Neutrophil (primary cell): ENCODE measurements around the gene ADGRF3.
"Not testable (repeated sequence)": the region's sequence is repeated elsewhere in the genome, so short reads cannot be mapped to it uniquely, and the experiment has no call there.

Experiments used
- H3K27ac ChIP-seq: fragments of 200-600 bp; sonication (generic); 2 replicates; pipeline ENCODE4 v1.5.1; 2016; ENCODE audit warnings: mild to moderate bottlenecking, moderate library complexity
- H3K27me3 ChIP-seq: fragments of 200-600 bp; sonication (generic); 2 replicates; pipeline ENCODE4 v1.6.0; 2016; ENCODE audit warnings: mild to moderate bottlenecking
- H3K36me3 ChIP-seq: fragments of 200-600 bp; sonication (generic); 2 replicates; pipeline ENCODE4 v1.5.1; 2017
- H3K4me1 ChIP-seq, 2 experiments: fragments of 200-600 bp in 1 of 2; sonication (generic) in 1 of 2; 1 replicate in 1 of 2; 2 replicates in 1 of 2; pipeline versions ENCODE4 v1.5.1 to v1.6.1; 2013 to 2016; ENCODE audit warnings: low read depth in 1 of 2, low read length in 1 of 2, mild to moderate bottlenecking in 1 of 2, moderate library complexity in 1 of 2; ENCODE audit not compliant: control insufficient read depth in 1 of 2, insufficient read depth in 1 of 2
- H3K4me3 ChIP-seq, 2 experiments: fragments of 200-600 bp in 1 of 2; sonication (generic) in 1 of 2; 1 replicate in 1 of 2; 2 replicates in 1 of 2; pipeline ENCODE4 v1.5.1; 2013 to 2016; ENCODE audit warnings: low read depth in 1 of 2, low read length in 1 of 2, mild to moderate bottlenecking in 1 of 2, moderate library complexity in 1 of 2
- H3K9me3 ChIP-seq: fragments of 200-600 bp; sonication (generic); 2 replicates; pipeline ENCODE4 v1.5.1; 2016
- CTCF ChIP-seq: fragments of 200-600 bp; sonication (generic); IDR thresholded peaks from 2 replicates; pipeline ENCODE4 v1.5.1; 2016; ENCODE audit warnings: antibody characterized with exemption

Gene ADGRF3

GRCh38 chr2:26355038-26355995 is 8.7 kb upstream of the ADGRF3 start:
- Histone ChIP-seq H3K9me3 (no peaks in the 10 kb centered on the region), H3K27ac (no peak overlapping the region), H3K27me3 (no peaks in the 10 kb centered on the region), H3K4me3 (no peak overlapping the region), H3K36me3 (no peaks in the 10 kb centered on the region), H3K4me1 (no peaks in the 10 kb centered on the region)
- no peak for TF ChIP-seq CTCF

GRCh38 chr2:26354469-26354868 is 7.9 kb upstream of the ADGRF3 start:
- H3K4me1 ChIP-seq, H3K9me3 ChIP-seq, H3K4me3 ChIP-seq, H3K27ac ChIP-seq, H3K36me3 ChIP-seq, H3K27me3 ChIP-seq: not testable (repeated sequence)

- Histone ChIP-seq H3K27me3 (no peaks in the 10 kb centered on the region), H3K4me1 (peaks cover 5% of the 10 kb centered on the region in 2 experiments), H3K9me3 (no peaks in the 10 kb centered on the region), H3K27ac (no peak overlapping the region), H3K4me3 (no peak overlapping the region), H3K36me3 (no peaks in the 10 kb centered on the region)
- no peak for TF ChIP-seq CTCF
Measured at GRCh38 chr2:26352892-26353291, 6.3 kb upstream of the ADGRF3 start.

- Histone ChIP-seq H3K36me3 (no peaks in the 10 kb centered on the region), H3K4me3 (no peak overlapping the region), H3K4me1 (peaks cover 17% of the 10 kb centered on the region in 2 experiments), H3K27me3 (no peaks in the 10 kb centered on the region), H3K27ac (no peak overlapping the region), H3K9me3 (no peaks in the 10 kb centered on the region)
- no peak for TF ChIP-seq CTCF
Measured at GRCh38 chr2:26351375-26352090, 4.9 kb upstream of the ADGRF3 start.

- no peak for TF ChIP-seq CTCF
- peaks cover 24 to 29% of the 10 kb centered on the region in 2 experiments for H3K4me1 ChIP-seq
- no peaks in the 10 kb centered on the region for H3K27me3 ChIP-seq
- H3K36me3 ChIP-seq, result no peaks in the 10 kb centered on the region
- H3K27ac ChIP-seq, result no peak overlapping the region
- no peaks in the 10 kb centered on the region for H3K9me3 ChIP-seq
- H3K4me3 ChIP-seq, result no peak overlapping the region
Measured at GRCh38 chr2:26349690-26350089, 3.1 kb upstream of the ADGRF3 start.
